Measurements from ENCODE around the gene GAL3ST3.

DNA sequence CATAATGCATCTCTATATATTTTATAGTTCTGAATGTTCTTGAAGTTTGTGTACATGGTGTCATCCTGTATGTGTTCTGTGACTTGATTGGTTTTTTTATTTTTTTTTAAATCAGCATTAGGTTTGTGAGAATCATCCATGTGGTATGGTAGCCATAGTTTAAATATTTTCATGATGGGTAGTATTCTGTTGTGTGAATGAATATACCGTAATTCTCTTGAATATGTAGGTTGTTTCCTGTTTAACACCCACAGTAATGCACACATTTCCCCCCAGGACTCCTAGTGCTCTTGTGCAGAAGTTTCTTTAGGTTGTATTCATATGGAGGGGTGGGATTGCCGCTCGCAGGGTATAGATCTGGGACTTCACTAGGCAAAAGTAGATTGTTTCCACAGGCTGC, 23.1 kb upstream of the GAL3ST3 start:
- TF ChIP-seq, protein P1, sequence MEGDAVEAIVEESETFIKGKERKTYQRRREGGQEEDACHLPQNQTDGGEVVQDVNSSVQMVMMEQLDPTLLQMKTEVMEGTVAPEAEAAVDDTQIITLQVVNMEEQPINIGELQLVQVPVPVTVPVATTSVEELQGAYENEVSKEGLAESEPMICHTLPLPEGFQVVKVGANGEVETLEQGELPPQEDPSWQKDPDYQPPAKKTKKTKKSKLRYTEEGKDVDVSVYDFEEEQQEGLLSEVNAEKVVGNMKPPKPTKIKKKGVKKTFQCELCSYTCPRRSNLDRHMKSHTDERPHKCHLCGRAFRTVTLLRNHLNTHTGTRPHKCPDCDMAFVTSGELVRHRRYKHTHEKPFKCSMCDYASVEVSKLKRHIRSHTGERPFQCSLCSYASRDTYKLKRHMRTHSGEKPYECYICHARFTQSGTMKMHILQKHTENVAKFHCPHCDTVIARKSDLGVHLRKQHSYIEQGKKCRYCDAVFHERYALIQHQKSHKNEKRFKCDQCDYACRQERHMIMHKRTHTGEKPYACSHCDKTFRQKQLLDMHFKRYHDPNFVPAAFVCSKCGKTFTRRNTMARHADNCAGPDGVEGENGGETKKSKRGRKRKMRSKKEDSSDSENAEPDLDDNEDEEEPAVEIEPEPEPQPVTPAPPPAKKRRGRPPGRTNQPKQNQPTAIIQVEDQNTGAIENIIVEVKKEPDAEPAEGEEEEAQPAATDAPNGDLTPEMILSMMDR (IDR thresholded peaks at IDR 0.05; ENCODE audit: low read depth, low read length), result no peak
- TF ChIP-seq POLR2A (IDR thresholded peaks at IDR 0.05; ENCODE audit: extremely low read depth, insufficient read length), result no peak
- TF ChIP-seq, protein P2, sequence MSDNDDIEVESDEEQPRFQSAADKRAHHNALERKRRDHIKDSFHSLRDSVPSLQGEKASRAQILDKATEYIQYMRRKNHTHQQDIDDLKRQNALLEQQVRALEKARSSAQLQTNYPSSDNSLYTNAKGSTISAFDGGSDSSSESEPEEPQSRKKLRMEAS (IDR thresholded peaks at IDR 0.05; ENCODE audit: low read depth, low read length), result no peak

Measured in NB4 (cell line).